ENCODE measurements around the gene COMMD8. TPM values are rescaled to one million over a fixed set of nuclear protein-coding genes. Genes with fewer than 3 reads are reported as not detected.

The COMMD8 gene
- total RNA-seq, 1 experiment from 2014 or later: 94.5 TPM

DNA sequence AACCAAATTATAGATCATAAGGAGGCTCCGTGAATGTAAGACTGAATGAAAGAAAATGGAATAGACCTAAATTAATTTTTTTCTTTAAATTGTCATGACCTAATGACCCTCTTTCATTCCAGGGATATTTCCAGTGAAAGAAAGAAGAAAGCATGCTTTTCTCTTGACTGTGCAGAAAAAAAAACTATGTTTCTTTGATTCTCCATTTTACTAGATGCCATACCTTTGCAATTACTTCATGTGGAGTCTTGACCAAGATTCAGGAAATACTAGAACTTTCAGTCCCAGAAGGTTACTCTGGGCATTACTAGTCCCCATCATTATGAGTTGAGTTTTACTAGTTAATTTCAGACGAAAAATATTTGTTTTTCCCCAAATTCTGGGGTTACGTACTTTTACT lies 6.4 kb upstream of the COMMD8 start:
- Histone ChIP-seq H4K20me1 (ENCODE audit: insufficient read depth, low read depth, low read length) (no peaks in the 10 kb centered on the region), H3K36me3 (ENCODE audit: insufficient read depth, low read length) (no peaks in the 10 kb centered on the region), H3K9ac (ENCODE audit: low read length) (no peak overlapping the region), H3K9me2 (replicated peaks; ENCODE audit: insufficient read depth, low read length) (0 out of 2 replicates have a peak, but pooled peaks cover 3% of the 10 kb centered on the region), H3K4me2 (ENCODE audit: low read depth, low read length, poor library complexity, severe bottlenecking) (no peak overlapping the region), H3K9me3 (ENCODE audit: low read length) (no peaks in the 10 kb centered on the region), H3K27ac (ENCODE audit: low read length) (no peak overlapping the region), H3K4me3 (ENCODE audit: low read length) (no peak overlapping the region), H2AFZ (ENCODE audit: low read length) (no peak overlapping the region), H3K4me1 (ENCODE audit: low read length) (peaks cover 31% of the 10 kb centered on the region), H3K79me2 (ENCODE audit: low read length) (no peaks in the 10 kb centered on the region), H3K27me3 (ENCODE audit: low read length) (no peaks in the 10 kb centered on the region)
- DNase-seq: no peak

DNA sequence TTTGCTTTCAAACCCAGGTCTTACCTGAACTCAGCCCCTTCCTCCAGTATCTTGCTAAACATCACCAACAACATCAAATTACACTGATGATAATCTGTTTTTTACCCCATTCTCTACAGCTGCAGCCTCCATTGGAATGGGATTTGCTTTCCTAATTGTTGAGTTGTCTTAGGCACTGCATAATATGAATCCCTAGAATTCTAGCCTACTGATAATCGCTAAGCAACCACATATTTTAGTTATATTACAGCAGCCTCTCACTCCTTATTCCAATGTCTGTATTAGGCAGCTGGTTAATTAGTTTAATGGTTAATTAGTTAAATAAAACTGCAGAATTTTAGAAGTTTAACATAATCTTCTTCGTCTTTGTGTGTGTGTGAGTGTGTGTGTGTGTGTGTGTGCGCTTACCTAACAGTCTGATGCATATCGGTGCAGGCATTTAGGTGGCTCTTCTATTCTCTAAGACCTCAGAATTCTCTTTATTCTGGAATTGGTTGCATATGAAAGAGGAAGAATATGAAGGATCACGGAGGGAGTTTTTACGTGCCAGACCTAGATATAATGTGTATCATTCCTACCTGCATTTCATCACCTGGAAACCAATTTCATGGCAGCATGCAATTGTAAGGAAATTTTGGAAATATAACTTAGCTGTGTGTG lies 5.3 kb upstream of the COMMD8 start:
- H3K27ac ChIP-seq (ENCODE audit: low read length): no peak overlapping the region
- H3K4me3 ChIP-seq (ENCODE audit: low read length): no peak overlapping the region
- no peak for DNase-seq
- no peak overlapping the region for H2AFZ ChIP-seq (ENCODE audit: low read length)
- no peak overlapping the region for H3K4me2 ChIP-seq (ENCODE audit: low read depth, low read length, poor library complexity, severe bottlenecking)
- no peaks in the 10 kb centered on the region for H3K27me3 ChIP-seq (ENCODE audit: low read length)
- no peaks in the 10 kb centered on the region for H3K36me3 ChIP-seq (ENCODE audit: insufficient read depth, low read length)
- H3K79me2 ChIP-seq (ENCODE audit: low read length): no peaks in the 10 kb centered on the region
- no peak overlapping the region for H3K9ac ChIP-seq (ENCODE audit: low read length)
- 0 out of 2 replicates have a peak, but pooled peaks cover 3% of the 10 kb centered on the region for H3K9me2 ChIP-seq (replicated peaks; ENCODE audit: insufficient read depth, low read length)
- H3K4me1 ChIP-seq (ENCODE audit: low read length): peaks cover 35% of the 10 kb centered on the region
- no peaks in the 10 kb centered on the region for H3K9me3 ChIP-seq (ENCODE audit: low read length)
- H4K20me1 ChIP-seq (ENCODE audit: insufficient read depth, low read depth, low read length): no peaks in the 10 kb centered on the region

DNA sequence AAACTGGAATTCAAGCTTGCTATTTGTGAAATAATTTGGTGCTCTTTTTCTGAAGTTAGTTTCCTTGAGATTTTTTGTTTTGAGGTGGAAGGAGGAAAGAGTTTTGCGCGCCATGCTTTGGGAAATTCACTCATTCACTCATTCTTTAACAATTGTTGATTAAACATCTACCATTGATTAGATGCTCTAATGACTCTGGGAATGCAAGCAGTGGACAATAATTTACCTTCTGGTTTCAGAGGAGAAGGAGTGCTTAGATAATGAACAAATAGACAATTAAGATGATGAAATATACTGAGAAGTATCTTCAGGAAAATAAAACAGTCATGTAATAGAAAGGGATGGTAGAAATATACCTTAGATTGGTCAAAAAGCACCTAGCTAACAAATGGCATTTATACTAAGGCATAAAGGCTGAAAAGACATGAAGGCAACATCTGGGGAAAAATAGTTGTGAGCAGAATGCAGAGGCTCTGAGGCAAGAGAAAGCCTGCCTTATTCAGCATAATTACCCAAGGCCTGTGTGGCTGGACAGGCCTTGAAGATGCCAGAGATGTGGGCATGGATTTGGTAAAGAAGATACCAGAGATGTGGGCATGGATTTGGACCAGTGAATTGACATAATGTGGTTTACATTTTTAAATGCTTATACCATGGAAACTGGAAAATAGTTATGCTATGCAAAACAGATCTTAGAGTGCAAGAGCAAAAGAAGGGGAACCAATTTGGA lies 2.7 kb upstream of the COMMD8 start:
- H3K4me2 ChIP-seq (ENCODE audit: low read depth, low read length, poor library complexity, severe bottlenecking): peak overlapping the region; percentile 77
- H3K9me2 ChIP-seq (replicated peaks; ENCODE audit: insufficient read depth, low read length): 0 out of 2 replicates have a peak, but pooled peaks cover 3% of the 10 kb centered on the region
- peak overlapping the region; percentile 97 for H3K27ac ChIP-seq (ENCODE audit: low read length)
- H3K36me3 ChIP-seq (ENCODE audit: insufficient read depth, low read length): no peaks in the 10 kb centered on the region
- H3K79me2 ChIP-seq (ENCODE audit: low read length): peaks cover 18% of the 10 kb centered on the region
- H2AFZ ChIP-seq (ENCODE audit: low read length): peak overlapping the region; percentile 18
- H3K27me3 ChIP-seq (ENCODE audit: low read length): no peaks in the 10 kb centered on the region
- H3K4me3 ChIP-seq (ENCODE audit: low read length): peak overlapping the region; percentile 22; the same call in 1 of the 2 replicates
- H3K4me1 ChIP-seq (ENCODE audit: low read length): peaks cover 52% of the 10 kb centered on the region
- H3K9me3 ChIP-seq (ENCODE audit: low read length): no peaks in the 10 kb centered on the region
- H3K9ac ChIP-seq (ENCODE audit: low read length): peak overlapping the region; percentile 4; the same call in 1 of the 2 replicates
- peak; percentile 61 for DNase-seq
- no peaks in the 10 kb centered on the region for H4K20me1 ChIP-seq (ENCODE audit: insufficient read depth, low read depth, low read length)

DNA sequence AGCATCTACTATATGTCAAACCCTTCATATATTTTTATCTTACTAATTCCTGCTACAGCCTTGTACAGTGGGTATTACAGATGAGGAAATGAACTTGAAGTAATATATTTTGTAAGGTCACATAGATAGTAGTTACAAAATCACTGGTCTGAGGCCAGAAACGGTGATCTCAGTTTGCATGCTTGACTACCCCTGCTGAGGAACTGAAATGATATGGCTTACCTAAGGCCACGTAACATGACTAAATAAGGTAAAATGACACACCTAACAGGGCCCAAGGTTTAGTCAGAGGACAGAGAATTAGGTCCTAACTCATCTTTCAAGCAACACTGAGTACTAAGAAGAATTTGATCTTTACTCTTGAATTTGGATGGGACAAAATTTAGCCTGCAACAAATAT lies 1.5 kb upstream of the COMMD8 start:
- peak overlapping the region; percentile 18; the same call in 1 of the 2 replicates for H2AFZ ChIP-seq (ENCODE audit: low read length)

DNA sequence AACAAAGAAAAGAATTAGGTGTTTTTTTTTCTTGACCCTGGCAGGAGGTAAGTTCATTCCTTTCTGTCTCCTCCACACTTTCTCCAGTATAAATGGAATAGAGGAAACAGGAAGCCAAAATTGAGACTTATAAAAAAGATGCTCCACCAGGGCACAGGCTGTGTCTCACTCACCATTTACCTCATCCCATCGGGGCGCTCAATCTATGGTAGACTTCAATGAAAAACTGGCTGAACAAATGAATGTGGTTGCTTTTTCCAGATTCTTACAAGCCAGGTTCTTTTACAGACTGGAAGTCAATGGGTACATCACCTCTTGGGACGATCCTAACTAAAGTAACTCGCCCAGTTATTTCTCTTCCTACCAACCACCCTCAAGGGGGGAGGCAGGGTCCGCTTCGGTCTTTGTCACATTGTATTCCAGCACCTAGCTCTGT lies 685 bp downstream of the COMMD8 start:
- Histone ChIP-seq H3K4me2 (ENCODE audit: low read depth, low read length, poor library complexity, severe bottlenecking) (peak overlapping the region; percentile 77), H3K27ac (ENCODE audit: low read length) (peak overlapping the region; percentile 97), H4K20me1 (ENCODE audit: insufficient read depth, low read depth, low read length) (no peaks in the 10 kb centered on the region), H3K4me1 (ENCODE audit: low read length) (peaks cover 64% of the 10 kb centered on the region), H3K4me3 (ENCODE audit: low read length) (peak overlapping the region; percentile 91), H3K27me3 (ENCODE audit: low read length) (no peaks in the 10 kb centered on the region), H3K36me3 (ENCODE audit: insufficient read depth, low read length) (peaks cover 23% of the 10 kb centered on the region), H2AFZ (ENCODE audit: low read length) (0 out of 2 replicates have a peak overlapping the region, but pooled peaks have one; percentile 49), H3K79me2 (ENCODE audit: low read length) (peaks cover 44% of the 10 kb centered on the region), H3K9me2 (replicated peaks; ENCODE audit: insufficient read depth, low read length) (0 out of 2 replicates have a peak, but pooled peaks cover 3% of the 10 kb centered on the region), H3K9me3 (ENCODE audit: low read length) (no peaks in the 10 kb centered on the region), H3K9ac (ENCODE audit: low read length) (peak overlapping the region; percentile 88)
- DNase-seq: peak; percentile 65

More for the DNA sequence above, 1.5 kb upstream of the COMMD8 start:
- H4K20me1 ChIP-seq (ENCODE audit: insufficient read depth, low read depth, low read length): no peaks in the 10 kb centered on the region
- H3K9ac ChIP-seq (ENCODE audit: low read length): peak overlapping the region; percentile 4; the same call in 1 of the 2 replicates
- H3K4me3 ChIP-seq (ENCODE audit: low read length): no peak overlapping the region
- H3K79me2 ChIP-seq (ENCODE audit: low read length): peaks cover 28% of the 10 kb centered on the region
- peak overlapping the region; percentile 77 for H3K4me2 ChIP-seq (ENCODE audit: low read depth, low read length, poor library complexity, severe bottlenecking)
- H3K27ac ChIP-seq (ENCODE audit: low read length): peak overlapping the region; percentile 97
- H3K27me3 ChIP-seq (ENCODE audit: low read length): no peaks in the 10 kb centered on the region
- no peaks in the 10 kb centered on the region for H3K9me3 ChIP-seq (ENCODE audit: low read length)
- peak; percentile 89 for DNase-seq
- H3K9me2 ChIP-seq (replicated peaks; ENCODE audit: insufficient read depth, low read length): 0 out of 2 replicates have a peak, but pooled peaks cover 3% of the 10 kb centered on the region
- peaks cover 2% of the 10 kb centered on the region; the same call in 1 of the 2 replicates for H3K36me3 ChIP-seq (ENCODE audit: insufficient read depth, low read length)
- H3K4me1 ChIP-seq (ENCODE audit: low read length): peaks cover 58% of the 10 kb centered on the region

DNA sequence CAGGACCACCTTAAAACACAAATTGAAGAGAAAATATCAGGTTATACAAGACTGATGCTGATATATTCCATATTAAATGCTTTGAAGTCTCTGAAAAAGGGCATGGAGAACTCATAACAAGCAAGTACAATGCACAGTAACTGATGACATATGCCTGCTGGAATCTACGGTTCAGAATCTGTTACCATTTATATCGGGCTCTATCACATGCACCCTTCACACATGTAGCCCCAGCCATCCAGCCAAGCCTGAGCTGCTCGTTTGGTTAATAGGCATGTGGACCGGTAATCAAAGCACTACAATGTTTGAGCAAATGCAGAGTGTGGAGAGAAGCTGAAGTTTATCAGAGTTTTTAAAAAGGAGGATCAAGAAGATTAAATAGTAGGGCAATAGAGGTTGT lies 11.8 kb downstream of the COMMD8 start:
- H3K9ac ChIP-seq (ENCODE audit: low read length): no peak overlapping the region
- no peaks in the 10 kb centered on the region for H3K4me1 ChIP-seq (ENCODE audit: low read length)
- no peaks in the 10 kb centered on the region for H3K27me3 ChIP-seq (ENCODE audit: low read length)
- 0 out of 2 replicates have a peak, but pooled peaks cover 2% of the 10 kb centered on the region for H3K79me2 ChIP-seq (ENCODE audit: low read length)
- no peaks in the 10 kb centered on the region for H3K9me2 ChIP-seq (replicated peaks; ENCODE audit: insufficient read depth, low read length)
- H3K27ac ChIP-seq (ENCODE audit: low read length): no peak overlapping the region
- H3K4me2 ChIP-seq (ENCODE audit: low read depth, low read length, poor library complexity, severe bottlenecking): no peak overlapping the region
- DNase-seq: no peak
- no peak overlapping the region for H2AFZ ChIP-seq (ENCODE audit: low read length)
- H3K36me3 ChIP-seq (ENCODE audit: insufficient read depth, low read length): peaks cover 27% of the 10 kb centered on the region; the same call in 1 of the 2 replicates
- H3K9me3 ChIP-seq (ENCODE audit: low read length): no peaks in the 10 kb centered on the region
- no peaks in the 10 kb centered on the region for H4K20me1 ChIP-seq (ENCODE audit: insufficient read depth, low read depth, low read length)
- H3K4me3 ChIP-seq (ENCODE audit: low read length): no peak overlapping the region

DNA sequence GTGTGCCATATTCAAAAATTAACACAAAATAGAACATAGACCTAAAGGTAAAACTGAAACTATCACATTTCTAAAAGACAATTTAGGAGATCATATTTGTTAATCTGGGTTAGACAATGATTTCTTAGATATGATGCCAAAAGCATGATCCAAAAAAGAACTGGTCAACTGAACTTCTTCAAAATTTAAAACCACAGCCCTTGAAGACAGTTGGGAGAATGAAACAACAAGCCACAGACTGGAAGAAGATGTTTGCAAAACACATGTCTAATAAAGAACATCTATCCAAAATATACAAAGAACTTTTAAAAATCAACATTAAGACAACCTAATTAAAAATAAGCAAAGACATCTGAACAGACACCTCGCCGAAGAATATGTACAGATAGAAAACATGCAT lies 19.5 kb downstream of the COMMD8 start:
- DNase-seq: no peak
- H3K9me2 ChIP-seq (replicated peaks; ENCODE audit: insufficient read depth, low read length): no peaks in the 10 kb centered on the region
- H2AFZ ChIP-seq (ENCODE audit: low read length): no peak overlapping the region
- H3K79me2 ChIP-seq (ENCODE audit: low read length): no peaks in the 10 kb centered on the region
- no peaks in the 10 kb centered on the region for H3K27me3 ChIP-seq (ENCODE audit: low read length)
- H3K9ac ChIP-seq (ENCODE audit: low read length): no peak overlapping the region
- no peaks in the 10 kb centered on the region for H3K9me3 ChIP-seq (ENCODE audit: low read length)
- H3K4me3 ChIP-seq (ENCODE audit: low read length): no peak overlapping the region
- H4K20me1 ChIP-seq (ENCODE audit: insufficient read depth, low read depth, low read length): no peaks in the 10 kb centered on the region
- H3K4me2 ChIP-seq (ENCODE audit: low read depth, low read length, poor library complexity, severe bottlenecking): no peak overlapping the region
- H3K36me3 ChIP-seq (ENCODE audit: insufficient read depth, low read length): no peaks in the 10 kb centered on the region
- H3K27ac ChIP-seq (ENCODE audit: low read length): no peak overlapping the region
- no peaks in the 10 kb centered on the region for H3K4me1 ChIP-seq (ENCODE audit: low read length)

DNA sequence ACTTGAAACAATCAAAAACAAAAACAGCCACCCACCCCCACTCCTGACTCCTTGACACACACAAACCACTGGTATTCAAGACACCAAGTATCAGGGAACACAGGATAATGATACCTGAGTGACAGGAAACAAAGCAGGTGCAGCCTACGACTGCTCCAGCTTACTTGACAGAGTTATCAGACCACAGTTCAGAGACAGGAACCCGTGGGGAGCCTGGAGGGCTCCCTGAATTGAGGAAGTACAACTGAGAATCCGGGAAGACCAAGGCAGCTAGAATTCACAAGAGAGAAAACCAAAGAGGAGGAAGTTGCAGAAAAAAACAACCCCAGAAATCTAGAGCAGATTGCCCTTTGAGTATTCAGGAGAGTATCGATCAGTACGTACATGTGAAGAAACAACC lies 20.5 kb downstream of the COMMD8 start:
- Histone ChIP-seq H3K4me1 (ENCODE audit: low read length) (no peaks in the 10 kb centered on the region), H3K36me3 (ENCODE audit: insufficient read depth, low read length) (no peaks in the 10 kb centered on the region), H3K27ac (ENCODE audit: low read length) (no peak overlapping the region), H3K9me2 (replicated peaks; ENCODE audit: insufficient read depth, low read length) (no peaks in the 10 kb centered on the region), H3K79me2 (ENCODE audit: low read length) (no peaks in the 10 kb centered on the region), H3K4me3 (ENCODE audit: low read length) (no peak overlapping the region), H2AFZ (ENCODE audit: low read length) (no peak overlapping the region), H4K20me1 (ENCODE audit: insufficient read depth, low read depth, low read length) (no peaks in the 10 kb centered on the region), H3K9ac (ENCODE audit: low read length) (no peak overlapping the region), H3K9me3 (ENCODE audit: low read length) (no peaks in the 10 kb centered on the region), H3K27me3 (ENCODE audit: low read length) (no peaks in the 10 kb centered on the region), H3K4me2 (ENCODE audit: low read depth, low read length, poor library complexity, severe bottlenecking) (no peak overlapping the region)
- DNase-seq: no peak
